OCI-LY3 (cell line): ENCODE measurements around the gene ABCF1.
"Not testable (repeated sequence)": the region's sequence is repeated elsewhere in the genome, so short reads cannot be mapped to it uniquely, and the experiment has no call there.

Experiments
- H2AFZ ChIP-seq: fragments of 200-600, 300-600 bp; shearing (Covaris generic); 2 replicates; pipeline ENCODE4 v1.6.0; 2014; ENCODE audit warnings: antibody characterized with exemption, low read depth, low read length
- H3K27ac ChIP-seq: fragments of 200-600, 300-600 bp; sonication (generic); 2 replicates; pipeline ENCODE4 v1.5.1; 2014; ENCODE audit warnings: mild to moderate bottlenecking, low read length, moderate library complexity, mixed read lengths
- H3K27me3 ChIP-seq: fragments of 200-600, 300-600 bp; sonication (generic); 2 replicates; pipeline ENCODE4 v1.6.1; 2014; ENCODE audit warnings: low read depth, low read length, mixed read lengths
- H3K36me3 ChIP-seq: fragments of 200-600, 300-600 bp; sonication (generic); replicated peaks from 2 replicates; pipeline ENCODE3; 2014; ENCODE audit warnings: low read depth, low read length, mixed read lengths
- H3K4me1 ChIP-seq: fragments of 300-600, 200-600 bp; sonication (generic); 2 replicates; pipeline ENCODE4 v1.6.1; 2014; ENCODE audit warnings: low read length, mixed read lengths
- H3K4me2 ChIP-seq: fragments of 200-600, 300-600 bp; sonication (generic); 2 replicates; pipeline ENCODE4 v1.6.1; 2014; ENCODE audit warnings: low read length, mixed read lengths
- H3K4me3 ChIP-seq: fragments of 300-600, 200-600 bp; sonication (generic); 2 replicates; pipeline ENCODE4 v1.5.1; 2014; ENCODE audit warnings: antibody characterized with exemption, mild to moderate bottlenecking, low read length, moderate library complexity
- H3K79me2 ChIP-seq: fragments of 300-600, 200-600 bp; shearing (Covaris generic); 2 replicates; pipeline ENCODE4 v1.6.1; 2014; ENCODE audit warnings: mild to moderate bottlenecking, low read length, mixed read lengths
- H3K9ac ChIP-seq: fragments of 300-600, 200-600 bp; shearing (Covaris generic); 2 replicates; pipeline ENCODE4 v1.6.0; 2014; ENCODE audit warnings: mild to moderate bottlenecking, low read length, moderate library complexity
- H3K9me3 ChIP-seq: fragments of 200-600, 300-600 bp; shearing (Covaris generic); 2 replicates; pipeline ENCODE4 v1.6.1; 2014; ENCODE audit warnings: low read length, mixed read lengths; ENCODE audit not compliant: insufficient read depth
- H4K20me1 ChIP-seq: fragments of 200-600, 300-600 bp; sonication (generic); 2 replicates; pipeline ENCODE4 v1.6.1; 2016; ENCODE audit warnings: low read length, mixed read lengths; ENCODE audit not compliant: insufficient read depth
- CTCF ChIP-seq: fragments of 200-600, 300-600 bp; sonication (generic); IDR thresholded peaks from 2 replicates; pipeline ENCODE4 v1.5.1; 2014; ENCODE audit warnings: antibody characterized with exemption, low read length, low read depth
- EZH2phosphoT487 ChIP-seq: fragments of 200-600 bp; shearing (Covaris generic); IDR thresholded peaks from 2 replicates; pipeline ENCODE4 v1.6.1; 2018; ENCODE audit warnings: antibody characterized with exemption, mixed run types, low read depth

ABCF1 gene

GRCh38 chr6:30591008-30591407 is 19.8 kb downstream of the ABCF1 start:
- H3K27ac ChIP-seq = no peak overlapping the region
- TF ChIP-seq EZH2phosphoT487 (no peak), CTCF (no peak)
- no peaks in the 10 kb centered on the region for H3K4me1 ChIP-seq
- peaks cover 15% of the 10 kb centered on the region for H3K79me2 ChIP-seq
- H4K20me1 ChIP-seq = peaks cover 4% of the 10 kb centered on the region; the same call in 1 of the 2 replicates
- no peak overlapping the region for H3K4me3 ChIP-seq
- H3K4me2 ChIP-seq = no peak overlapping the region
- H3K9me3 ChIP-seq = no peaks in the 10 kb centered on the region
- no peaks in the 10 kb centered on the region for H3K27me3 ChIP-seq
- no peak overlapping the region for H3K9ac ChIP-seq
- no peak overlapping the region for H2AFZ ChIP-seq
- peaks cover 25% of the 10 kb centered on the region for H3K36me3 ChIP-seq

GRCh38 chr6:30592287-30592686 is 21.0 kb downstream of the ABCF1 start:
- Histone ChIP-seq H3K4me1 (no peaks in the 10 kb centered on the region), H3K9ac (no peak overlapping the region), H3K36me3 (peaks cover 20% of the 10 kb centered on the region), H3K27ac (no peak overlapping the region), H3K79me2 (peaks cover 15% of the 10 kb centered on the region), H3K9me3 (no peaks in the 10 kb centered on the region), H3K27me3 (no peaks in the 10 kb centered on the region), H4K20me1 (peaks cover 4% of the 10 kb centered on the region; the same call in 1 of the 2 replicates), H3K4me2 (no peak overlapping the region), H2AFZ (no peak overlapping the region), H3K4me3 (no peak overlapping the region)
- no peak for TF ChIP-seq CTCF
- TF ChIP-seq EZH2phosphoT487 = no peak

GRCh38 chr6:30597315-30598144 is 26.3 kb downstream of the ABCF1 start:
- H3K27ac ChIP-seq, H3K9ac ChIP-seq, H3K4me1 ChIP-seq, H3K27me3 ChIP-seq, H3K4me2 ChIP-seq, H4K20me1 ChIP-seq, H3K4me3 ChIP-seq, H3K9me3 ChIP-seq, H2AFZ ChIP-seq, H3K79me2 ChIP-seq: not testable (repeated sequence)
- peaks cover 20% of the 10 kb centered on the region for H3K36me3 ChIP-seq
- peak; percentile 54 for TF ChIP-seq CTCF

- Histone ChIP-seq H4K20me1 (no peaks in the 10 kb centered on the region; the same call in 1 of the 2 replicates), H3K4me3 (no peak overlapping the region), H3K36me3 (peaks cover 33% of the 10 kb centered on the region), H3K9ac (no peak overlapping the region), H3K4me2 (no peak overlapping the region), H3K27ac (no peak overlapping the region), H3K79me2 (no peaks in the 10 kb centered on the region), H2AFZ (no peak overlapping the region), H3K27me3 (no peaks in the 10 kb centered on the region), H3K9me3 (no peaks in the 10 kb centered on the region), H3K4me1 (no peaks in the 10 kb centered on the region)
- TF ChIP-seq CTCF = no peak
- TF ChIP-seq EZH2phosphoT487 = no peak
These were observed 27.8 kb downstream of the ABCF1 start for GRCh38 chr6:30598912-30599624.
